GM21619 (cell line): Measurements from ENCODE around the gene ELMO1.

ENCODE experiments used
- ATAC-seq: cut with Tn5 transposase; IDR thresholded peaks from one replicate; pipeline ENCODE4 v1.9.1; 2021; ENCODE audit not compliant: unreplicated experiment

ELMO1 gene

DNA sequence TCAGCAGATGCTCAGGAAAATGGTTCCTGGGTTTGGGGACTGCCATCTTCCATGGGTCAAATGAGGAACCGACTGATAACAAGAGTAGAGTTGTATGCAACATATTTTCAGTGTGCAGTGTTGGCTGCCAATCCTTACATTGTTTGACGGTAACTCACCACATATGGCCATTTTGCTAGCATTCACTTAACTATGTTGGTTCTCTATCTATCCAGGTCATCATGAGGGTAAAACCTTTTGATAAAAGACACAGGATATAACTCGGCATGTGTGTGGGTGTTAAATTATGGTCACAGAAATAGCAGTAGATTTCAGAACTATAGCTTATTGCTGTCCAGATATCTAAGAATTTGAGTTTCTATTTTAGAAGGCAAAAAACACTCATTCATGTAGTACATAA is 583.6 kb downstream of the ELMO1 start:
- ATAC-seq, result no peak

DNA sequence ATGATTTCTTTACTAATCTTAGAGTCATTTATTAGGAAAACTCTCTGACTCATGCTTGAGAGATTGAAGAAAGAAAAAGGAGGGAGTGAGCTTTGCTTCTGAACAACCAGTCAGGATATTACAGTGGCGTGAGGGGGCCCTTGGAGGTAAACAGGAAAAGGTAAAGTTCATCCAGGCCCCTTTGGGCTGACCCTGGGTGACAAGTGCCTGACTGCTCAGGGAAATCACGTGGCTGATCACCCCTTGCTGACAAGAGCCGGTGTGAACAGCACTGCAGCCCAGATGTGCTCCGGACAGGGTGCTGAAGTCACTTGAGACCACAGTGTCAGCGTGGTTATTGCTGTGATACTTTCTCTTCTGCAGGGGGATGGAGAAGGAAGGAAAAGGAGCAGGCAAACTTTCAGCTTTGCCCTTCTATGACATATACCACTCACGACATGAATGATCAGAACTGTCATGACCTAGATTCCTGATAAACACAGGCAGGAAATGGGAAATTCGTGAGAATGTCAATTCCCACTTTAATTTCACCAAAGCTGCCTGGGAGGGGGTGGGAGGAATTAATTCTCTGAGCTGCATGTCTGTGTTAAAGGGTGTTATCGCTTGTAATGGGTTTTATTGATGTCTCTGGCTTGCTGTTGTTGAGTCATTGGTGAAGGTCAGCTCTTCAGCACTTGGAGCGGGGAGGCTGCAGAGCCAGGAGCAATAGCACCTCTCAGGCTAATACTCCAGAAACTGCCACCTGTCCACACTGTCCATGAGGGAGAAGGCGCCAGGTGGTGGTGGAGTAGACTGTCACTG is 584.6 kb downstream of the ELMO1 start:
- no peak for ATAC-seq

DNA sequence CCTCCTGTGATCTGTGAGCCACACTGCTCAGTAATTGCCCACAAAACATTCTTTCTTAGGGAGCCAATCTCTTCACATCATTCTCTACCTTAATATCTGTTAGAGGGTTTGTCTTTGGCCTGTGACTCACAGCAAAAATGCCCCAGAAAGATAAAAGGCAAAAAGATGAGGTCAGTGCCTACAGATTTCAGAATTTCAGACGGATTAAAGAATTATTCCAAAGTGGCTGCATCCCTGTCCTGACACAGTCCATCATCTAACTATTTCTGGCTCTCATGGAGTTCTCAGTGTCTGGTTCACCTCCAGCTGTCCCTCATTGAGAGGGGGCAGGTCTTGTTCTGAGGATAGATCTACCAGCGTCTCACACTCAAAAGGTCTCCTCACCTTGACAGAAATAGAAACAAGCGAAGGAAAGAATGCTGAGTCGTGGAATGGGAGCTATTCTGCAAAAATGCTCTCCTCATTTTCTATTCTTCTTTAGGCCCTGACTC is 585.8 kb downstream of the ELMO1 start:
- ATAC-seq, result no peak

DNA sequence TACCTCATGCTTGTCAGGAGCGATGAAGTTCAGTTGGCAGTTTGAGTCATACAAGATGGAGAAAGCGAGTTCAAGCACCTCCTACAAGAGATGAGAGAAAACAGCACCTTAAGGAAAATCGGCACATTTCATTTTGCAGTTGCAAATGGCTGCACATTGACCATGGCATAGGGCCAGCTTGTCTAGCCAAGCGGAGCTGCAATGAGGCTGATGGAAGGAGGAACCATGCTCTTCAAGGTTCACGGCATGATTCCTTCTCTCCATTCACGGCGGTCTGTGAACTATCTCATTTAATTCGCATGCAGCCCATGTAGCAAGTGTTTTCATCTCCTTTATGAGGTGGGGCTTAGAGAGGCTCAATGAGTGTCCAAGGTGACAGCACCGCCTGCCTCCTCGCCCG is 587.0 kb downstream of the ELMO1 start:
- no peak for ATAC-seq

GRCh38 chr7:36860681-36861080 is 588.0 kb downstream of the ELMO1 start:
- ATAC-seq, result no peak

DNA sequence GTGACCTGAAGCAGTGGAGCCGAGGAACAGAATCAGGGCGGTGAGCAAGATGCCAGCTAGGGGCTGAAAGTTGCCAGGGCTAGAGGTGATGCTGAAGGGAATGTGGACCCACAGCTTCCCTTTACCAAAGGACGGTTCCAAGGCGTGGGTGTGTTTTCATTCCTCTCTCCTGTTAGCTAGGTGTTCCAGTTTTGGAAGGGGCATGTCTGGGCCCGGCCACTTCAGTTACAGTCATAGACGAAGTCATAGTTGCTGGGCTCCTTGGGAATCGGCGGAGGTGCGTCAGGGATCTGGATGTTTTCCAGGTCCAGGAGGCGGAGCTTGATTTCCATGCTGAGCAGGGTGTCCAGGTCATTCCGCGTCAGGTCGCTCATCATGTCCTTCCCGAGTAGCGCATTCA is 593.3 kb downstream of the ELMO1 start:
- ATAC-seq, result no peak

GRCh38 chr7:36854652-36855051 is 594.0 kb downstream of the ELMO1 start:
- ATAC-seq, result no peak

DNA sequence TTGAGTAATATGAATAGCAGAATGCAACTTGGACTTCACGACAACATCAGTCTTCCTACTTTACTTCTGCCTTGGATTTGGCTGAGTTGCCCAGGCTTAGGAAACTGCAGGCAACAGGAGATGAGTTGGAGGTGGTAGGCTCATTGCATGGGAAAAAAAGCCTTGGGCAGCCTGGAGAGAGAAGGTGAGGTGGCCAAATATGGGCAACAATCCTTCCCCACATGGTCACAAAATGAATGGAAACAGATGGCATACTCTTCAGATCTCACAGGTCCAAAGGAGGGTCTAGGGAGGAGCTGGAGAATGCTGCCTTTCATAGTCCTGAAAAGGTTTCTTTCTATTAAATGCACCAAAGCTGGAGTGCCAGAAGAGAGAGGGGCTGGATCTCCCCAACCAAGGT is 595.7 kb downstream of the ELMO1 start:
- ATAC-seq, result no peak

DNA sequence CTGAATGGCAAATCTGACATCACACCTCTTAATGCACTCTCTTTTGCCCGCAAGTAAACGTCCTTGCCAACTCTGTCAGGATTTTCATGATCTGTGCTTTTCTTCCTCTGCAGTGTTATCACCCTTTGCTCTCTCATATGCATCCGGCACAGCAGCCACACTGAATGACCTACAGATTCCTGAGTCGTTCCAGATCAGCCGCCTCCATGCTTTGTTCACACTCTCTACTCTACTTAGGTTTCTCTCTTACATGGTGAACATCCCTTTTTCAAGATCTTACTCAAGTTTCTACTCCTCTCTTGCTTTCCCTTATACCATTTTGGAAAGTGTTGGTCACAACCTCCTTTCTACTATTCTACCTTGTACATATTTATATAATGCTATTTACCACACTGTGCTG is 596.6 kb downstream of the ELMO1 start:
- ATAC-seq, result no peak

DNA sequence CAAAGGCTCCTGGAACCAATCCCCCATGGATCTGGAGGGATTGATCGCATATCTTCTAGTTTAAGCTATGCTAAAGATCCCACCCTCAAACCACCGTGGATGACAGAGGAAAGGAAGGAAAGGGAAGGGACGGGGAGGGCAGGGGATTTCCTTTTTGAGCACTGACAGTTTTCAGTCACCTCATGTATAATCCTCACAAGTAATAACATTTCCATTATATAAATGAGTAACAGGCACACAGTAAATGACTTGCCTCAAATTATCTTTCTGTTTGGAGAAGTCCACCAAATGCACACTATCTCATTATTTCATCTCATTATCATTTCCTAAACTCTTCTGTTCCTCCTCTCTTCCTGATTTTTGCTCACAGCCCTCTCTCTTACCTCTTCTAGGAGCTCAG is 597.3 kb downstream of the ELMO1 start:
- ATAC-seq, result no peak

DNA sequence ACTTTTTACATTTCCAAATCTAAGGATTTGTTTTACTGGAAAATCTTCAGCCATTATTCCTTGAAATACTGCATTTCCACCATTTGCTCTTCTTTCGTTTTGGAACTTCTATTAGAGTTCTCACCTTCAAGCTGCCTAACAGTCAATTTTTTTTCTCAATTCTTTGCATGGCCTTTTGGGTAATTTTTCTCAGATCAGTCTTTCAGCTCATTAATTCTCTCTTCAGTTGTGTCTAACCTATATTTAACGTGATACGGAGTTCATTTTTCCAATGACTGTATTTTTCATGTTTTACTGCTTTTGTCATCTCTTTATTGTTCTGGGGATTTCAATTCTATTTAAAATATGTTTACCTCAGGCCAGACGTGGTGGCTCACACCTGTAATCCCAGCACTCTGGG is 600.7 kb downstream of the ELMO1 start:
- no peak for ATAC-seq

DNA sequence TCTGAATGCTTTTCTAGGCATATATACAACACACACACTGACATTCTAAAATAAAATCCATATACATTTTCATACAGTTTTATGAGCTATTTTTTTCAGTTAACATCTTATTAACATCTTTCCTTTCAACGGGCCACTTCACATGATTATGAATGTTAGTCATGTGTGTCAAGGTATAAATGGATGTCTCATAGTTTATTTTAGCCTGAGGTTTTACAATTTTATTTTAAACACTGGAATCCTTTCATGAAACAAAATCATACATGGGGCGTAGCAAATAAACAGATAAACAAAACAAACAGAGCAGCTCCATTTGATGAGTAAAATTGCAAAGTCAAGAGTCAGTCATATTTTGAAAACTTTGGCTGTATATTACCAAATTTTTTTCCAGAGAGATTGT is 604.3 kb downstream of the ELMO1 start:
- no peak for ATAC-seq

GRCh38 chr7:36840904-36841303 is 607.8 kb downstream of the ELMO1 start:
- ATAC-seq, result no peak

DNA sequence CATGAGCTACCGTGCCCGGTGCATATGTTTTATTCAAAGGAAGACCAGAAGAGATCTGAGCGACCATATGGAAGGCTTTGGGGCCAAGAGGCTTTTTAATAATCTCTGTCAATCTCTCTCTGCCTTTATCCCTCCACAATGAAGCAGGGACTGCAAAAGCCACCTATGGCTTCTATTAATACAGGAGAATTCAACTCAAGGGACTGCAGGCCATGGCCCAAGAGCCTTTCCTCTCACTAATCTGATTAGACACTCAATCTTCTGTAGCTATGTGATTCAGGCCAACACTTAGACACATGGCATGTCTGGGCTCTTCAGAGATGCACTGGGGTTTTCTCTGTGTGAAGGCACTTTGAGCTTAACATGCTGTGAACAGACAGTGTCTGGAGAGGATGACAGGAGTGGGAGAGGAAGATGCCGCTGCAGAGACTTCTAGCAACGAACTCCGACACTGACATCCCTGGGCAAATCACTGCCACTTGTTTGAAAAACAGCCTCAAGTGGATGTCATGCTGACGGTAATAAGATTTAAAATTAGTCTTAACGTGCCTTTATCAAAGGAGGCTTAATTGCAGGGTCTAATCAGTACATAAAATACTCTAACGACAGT is 609.9 kb downstream of the ELMO1 start:
- ATAC-seq, result no peak

GRCh38 chr7:36831049-36831448 is 617.6 kb downstream of the ELMO1 start:
- no peak for ATAC-seq

- no peak for ATAC-seq
Measured at GRCh38 chr7:36827726-36828703, 620.6 kb downstream of the ELMO1 start.

DNA sequence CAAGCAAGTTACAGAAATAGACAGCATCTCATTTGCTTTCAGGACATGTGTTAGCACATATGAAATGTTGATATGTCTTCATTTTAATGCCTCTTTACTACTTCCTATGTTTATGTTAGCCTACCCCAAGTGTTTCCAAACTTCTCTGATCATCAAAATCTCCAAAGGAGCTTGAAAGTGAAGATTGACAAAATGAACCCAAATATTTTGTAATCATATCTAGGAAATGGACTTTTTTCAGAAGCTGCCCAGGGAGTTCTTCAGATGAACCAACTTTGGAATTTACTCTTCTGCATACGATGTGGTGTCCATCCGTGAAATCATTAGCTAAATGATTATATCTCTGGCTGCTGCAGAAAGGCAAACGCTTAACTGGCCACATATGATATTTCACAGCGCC is 623.2 kb downstream of the ELMO1 start:
- no peak for ATAC-seq

GRCh38 chr7:36823353-36823752 is 625.3 kb downstream of the ELMO1 start:
- ATAC-seq, result no peak

GRCh38 chr7:36821617-36822016 is 627.0 kb downstream of the ELMO1 start:
- no peak for ATAC-seq

GRCh38 chr7:36820527-36821170 is 628.0 kb downstream of the ELMO1 start:
- ATAC-seq, result no peak

DNA sequence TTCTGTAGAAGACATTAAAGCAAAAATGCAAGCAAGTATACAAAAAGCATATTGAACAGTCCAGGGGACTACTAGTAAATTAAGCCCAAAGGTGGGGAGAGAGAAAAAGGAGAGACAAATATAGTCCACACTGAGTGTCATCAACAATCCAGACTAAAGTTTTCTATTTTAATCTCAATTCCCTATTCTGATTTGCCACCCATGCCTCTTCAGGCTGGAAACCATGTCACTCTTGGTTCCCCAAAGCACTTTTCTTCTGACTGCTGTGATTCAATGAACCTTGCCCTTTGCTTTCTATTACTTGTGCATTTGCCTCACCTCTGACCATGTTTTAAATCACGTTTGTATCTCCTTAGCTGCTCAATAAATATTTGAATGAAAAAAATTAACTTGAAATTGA is 629.0 kb downstream of the ELMO1 start:
- no peak for ATAC-seq
